B cell (primary cell): ENCODE results near the gene ARHGEF9. TPM values are rescaled to one million over a fixed set of nuclear protein-coding genes. Genes with fewer than 3 reads are reported as not detected.

Experiments used
- ATAC-seq: fragments of 200-7000 bp; cut with Tn5 transposase; one replicate; pipeline ENCODE4 v1.10.0; 2021; ENCODE audit warnings: low read depth, mild to moderate bottlenecking, moderate number of reproducible peaks, moderate library complexity
- CTCF ChIA-PET: fragments of 350-600 bp; sonication (Branson Sonifier 250); formaldehyde crosslinking; loops from one replicate; lab custom pipeline; 2021; ENCODE audit warnings: antibody characterized with exemption, inconsistent platforms; lab: Charles Lee
- POLR2A ChIA-PET: fragments of 350-600 bp; sonication (Branson Sonifier 250); formaldehyde crosslinking; loops from one replicate; lab custom pipeline; 2021; ENCODE audit warnings: antibody characterized with exemption; lab: Charles Lee
- DNase-seq: peaks from one replicate; pipeline ENCODE4 v3.0.0; 2013
- H2AFZ ChIP-seq: 2 replicates; pipeline ENCODE4 v1.6.1; 2012; ENCODE audit warnings: mild to moderate bottlenecking, low read depth, low read length; ENCODE audit not compliant: insufficient read depth, poor library complexity, severe bottlenecking
- H3K27ac ChIP-seq, 2 donors: 1 replicate in 1 of 2; 2 replicates in 1 of 2; pipeline ENCODE4 v1.5.1; 2012 to 2013; ENCODE audit warnings: low read length in 2 of 2, mild to moderate bottlenecking in 2 of 2, moderate library complexity in 1 of 2
- H3K27me3 ChIP-seq, 4 experiments: fragments of 200-600 bp in 1 of 4; sonication (generic) in 1 of 4; replicated peaks in 1 of 4; 1 replicate in 2 of 4; 2 replicates in 2 of 4; pipeline versions ENCODE4 v1.6.1 to v1.7.0; 2013 to 2016; ENCODE audit warnings: low read length in 3 of 4, mild to moderate bottlenecking in 2 of 4, mixed read lengths in 1 of 4, moderate library complexity in 1 of 4; ENCODE audit not compliant: insufficient read depth in 4 of 4, control insufficient read depth in 3 of 4; ENCODE audit errors: control extremely low read depth in 1 of 4
- H3K36me3 ChIP-seq, 2 experiments: replicated peaks in 1 of 2; 1 replicate in 1 of 2; 2 replicates in 1 of 2; pipeline versions ENCODE4 v1.6.1 to v1.7.1; 2013; ENCODE audit warnings: low read length in 1 of 2; ENCODE audit not compliant: insufficient read depth in 2 of 2, control insufficient read depth in 1 of 2; ENCODE audit errors: control extremely low read depth in 1 of 2, extremely low read depth in 1 of 2
- H3K4me1 ChIP-seq, 2 donors: fragments of 200-600 bp in 1 of 2; sonication (generic) in 1 of 2; 1 replicate in 1 of 2; 2 replicates in 1 of 2; pipeline versions ENCODE4 v1.5.1 to v1.6.1; 2013 to 2017; ENCODE audit warnings: low read length in 2 of 2; ENCODE audit not compliant: control insufficient read depth in 2 of 2, insufficient read depth in 2 of 2
- H3K4me2 ChIP-seq: replicated peaks from 2 replicates; pipeline ENCODE3; 2012; ENCODE audit warnings: mild to moderate bottlenecking, low read depth, low read length; ENCODE audit not compliant: poor library complexity, severe bottlenecking
- H3K4me3 ChIP-seq, 5 experiments: fragments of 200-600 bp in 1 of 5; sonication (generic) in 1 of 5; 1 replicate in 3 of 5; 2 replicates in 2 of 5; pipeline versions ENCODE4 v1.5.1 to v1.7.0; 2011 to 2016; ENCODE audit warnings: low read length in 4 of 5, mild to moderate bottlenecking in 4 of 5, low read depth in 2 of 5, control low read depth in 1 of 5, moderate library complexity in 1 of 5; ENCODE audit not compliant: insufficient read depth in 1 of 5; ENCODE audit errors: control extremely low read depth in 1 of 5, extremely low read depth in 1 of 5
- H3K79me2 ChIP-seq: fragments of 200-600 bp; sonication (generic); one replicate; pipeline ENCODE4 v1.6.0; 2016; ENCODE audit warnings: low read length; ENCODE audit not compliant: control insufficient read depth, insufficient read depth
- H3K9ac ChIP-seq: fragments of 200-600 bp; sonication (generic); 2 replicates; pipeline ENCODE4 v1.6.1; 2017; ENCODE audit warnings: mild to moderate bottlenecking, low read length, moderate library complexity
- H3K9me3 ChIP-seq, 3 donors: one replicate each; pipeline versions ENCODE4 v1.6.1 to v1.7.1; 2013; ENCODE audit warnings: low read length in 2 of 3; ENCODE audit not compliant: control insufficient read depth in 2 of 3, insufficient read depth in 1 of 3; ENCODE audit errors: control extremely low read depth in 1 of 3
- H4K20me1 ChIP-seq: 2 replicates; pipeline ENCODE4 v1.6.0; 2012; ENCODE audit warnings: mild to moderate bottlenecking, low read length; ENCODE audit not compliant: insufficient read depth, control insufficient read depth, poor library complexity, severe bottlenecking
- H3K27ac Mint-ChIP-seq: one replicate; pipeline ENCODE4 v1.8.0; 2021; ENCODE audit warnings: mixed read lengths
- H3K27me3 Mint-ChIP-seq: one replicate; pipeline ENCODE4 v1.8.0; 2021; ENCODE audit warnings: mixed read lengths
- H3K4me1 Mint-ChIP-seq: one replicate; pipeline ENCODE4 v1.8.0; 2021; ENCODE audit warnings: mixed read lengths
- H3K4me3 Mint-ChIP-seq: one replicate; pipeline ENCODE4 v1.8.0; 2021; ENCODE audit warnings: mixed read lengths
- H3K9me3 Mint-ChIP-seq: one replicate; pipeline ENCODE4 v1.8.0; 2022; ENCODE audit warnings: mixed read lengths; ENCODE audit not compliant: insufficient read depth
- CTCF ChIP-seq: fragments of 200-600 bp; IDR thresholded peaks from one replicate; pipeline ENCODE4 v1.8.0; 2022; ENCODE audit warnings: antibody characterized with exemption, mild to moderate bottlenecking
- EZH2 ChIP-seq: IDR thresholded peaks from 2 replicates; pipeline ENCODE4 v1.6.1; 2012; ENCODE audit warnings: borderline replicate concordance, low read depth, mild to moderate bottlenecking, moderate library complexity, low read length; ENCODE audit not compliant: insufficient read depth, poor library complexity, severe bottlenecking
- WGBS: methylation state at CpG from one replicate; pipeline ENCODE4 v1.1.5; 2013; ENCODE audit warnings: missing lambda C conversion rate; ENCODE audit not compliant: insufficient coverage; 5-methylcytosine and 5-hydroxymethylcytosine counted together
- intact Hi-C: fragments of 100-400 bp; cut with micrococcal nuclease; formaldehyde crosslinking; loops from one replicate; pipeline ENCODE4 v1.10.0; 2022
- polyA plus RNA-seq: library from polyadenylated mRNA; depleted of rRNA; stranded (reverse); fragments of >200 nt; gene quantifications from 2 replicates; pipeline ENCODE4 v1.2.3, GENCODE V29; 2012
- total RNA-seq, 2 donors: library from RNA; stranded (reverse); fragments of 120-200 nt in 1 of 2; gene quantifications; 1 replicate in 1 of 2; 2 replicates in 1 of 2; pipeline versions ENCODE4 v1.2.3 to v1.2.4, GENCODE V29; 2013 to 2022

The ARHGEF9 gene
- total and polyA plus RNA-seq, 2 donors (not counting 1 experiment from before 2014, with no cell fraction given) = 10.1 to 29.3 TPM

- Mint-ChIP-seq H3K27me3 (no peaks in the 10 kb centered on the region), H3K4me3 (no peak overlapping the region), H3K9me3 (no peaks in the 10 kb centered on the region), H3K27ac (no peak overlapping the region), H3K4me1 (no peaks in the 10 kb centered on the region)
- Histone ChIP-seq H3K27ac (no peak overlapping the region), H3K27me3 (no peaks in the 10 kb centered on the region), H3K4me3 (no peak overlapping the region), H3K4me2 (no peak overlapping the region), H3K9me3 (no peaks in the 10 kb centered on the region), H3K4me1 (no peaks in the 10 kb centered on the region), H3K9ac (no peak overlapping the region), H3K79me2 (no peaks in the 10 kb centered on the region), H2AFZ (no peak overlapping the region), H3K36me3 (peaks cover 0 to 5% of the 10 kb centered on the region in 2 experiments), H4K20me1 (no peaks in the 10 kb centered on the region)
- CTCF ChIA-PET = no interaction called here
- DNase-seq (no peak), ATAC-seq (no peak)
- TF ChIP-seq CTCF = no peak
- TF ChIP-seq EZH2 = no peak
- intact Hi-C loops = no loop called here
- POLR2A ChIA-PET = no interaction called here
- WGBS = no CpG with 5 or more reads among the region's 2 CpGs
Measured at GRCh38 chrX:63713526-63713925, 71.5 kb downstream of the ARHGEF9 start.

GRCh38 chrX:63708801-63709200 lies 76.2 kb downstream of the ARHGEF9 start:
- intact Hi-C loops = no loop called here
- Histone ChIP-seq H3K9me3 (no peaks in the 10 kb centered on the region), H3K4me2 (no peak overlapping the region), H4K20me1 (no peaks in the 10 kb centered on the region), H3K79me2 (no peaks in the 10 kb centered on the region), H3K36me3 (peaks cover 0 to 17% of the 10 kb centered on the region in 2 experiments), H3K9ac (no peak overlapping the region), H3K4me3 (no peak overlapping the region), H3K4me1 (no peaks in the 10 kb centered on the region), H3K27ac (no peak overlapping the region), H2AFZ (no peak overlapping the region), H3K27me3 (no peaks in the 10 kb centered on the region)
- Mint-ChIP-seq H3K27me3 (no peaks in the 10 kb centered on the region), H3K4me1 (no peaks in the 10 kb centered on the region), H3K27ac (no peak overlapping the region), H3K4me3 (no peak overlapping the region), H3K9me3 (no peaks in the 10 kb centered on the region)
- DNase-seq (no peak), ATAC-seq (no peak)
- POLR2A ChIA-PET = no interaction called here
- TF ChIP-seq EZH2 (no peak), CTCF (no peak)
- WGBS = 100% methylated on average over 1 of the region's 2 CpGs
- CTCF ChIA-PET = no interaction called here
